WI38 (cell line): ENCODE measurements around the gene SPINT1.

ENCODE experiments used
- H3K4me3 ChIP-seq: 2 replicates; pipeline ENCODE4 v1.5.1; 2011; ENCODE audit warnings: low read depth, mild to moderate bottlenecking, control low read depth, low read length
- CTCF ChIP-seq: IDR thresholded peaks from 2 replicates; pipeline ENCODE4 v1.5.1; 2012; ENCODE audit warnings: low read depth, mild to moderate bottlenecking, control low read depth, low read length

The SPINT1 gene

GRCh38 chr15:40844696-40845030 lies 815 bp downstream of the SPINT1 start:
- TF ChIP-seq CTCF: no peak
- peak overlapping the region; percentile 24 for H3K4me3 ChIP-seq

GRCh38 chr15:40845036-40845435 lies 1.2 kb downstream of the SPINT1 start:
- no peak for TF ChIP-seq CTCF
- no peak overlapping the region for H3K4me3 ChIP-seq

- TF ChIP-seq CTCF: no peak
- H3K4me3 ChIP-seq: no peak overlapping the region
Measured at GRCh38 chr15:40845511-40846284, 1.9 kb downstream of the SPINT1 start.

GRCh38 chr15:40846841-40847222 lies 3.0 kb downstream of the SPINT1 start:
- TF ChIP-seq CTCF: no peak
- H3K4me3 ChIP-seq: no peak overlapping the region

GRCh38 chr15:40847223-40847961 lies 3.5 kb downstream of the SPINT1 start:
- H3K4me3 ChIP-seq: no peak overlapping the region
- TF ChIP-seq CTCF: no peak

- H3K4me3 ChIP-seq: no peak overlapping the region
- no peak for TF ChIP-seq CTCF
Measured at GRCh38 chr15:40850576-40851112, 6.8 kb downstream of the SPINT1 start.

GRCh38 chr15:40852529-40852928 lies 8.7 kb downstream of the SPINT1 start:
- no peak overlapping the region for H3K4me3 ChIP-seq
- TF ChIP-seq CTCF: no peak
